ENCODE data around the gene PROK1.

GRCh38 chr1:110478886-110479285 lies 27.9 kb downstream of the PROK1 start:
- no peak for TF ChIP-seq POLR2AphosphoS5 (IDR thresholded peaks at IDR 0.05; ENCODE audit: low read depth, low read length)
- no peak for TF ChIP-seq POLR2A (IDR thresholded peaks at IDR 0.05; ENCODE audit: low read depth, low read length)
- no peak for TF ChIP-seq TAF1 (IDR thresholded peaks at IDR 0.05; ENCODE audit: borderline replicate concordance, low read depth, low read length)
